ENCODE results near the gene LMAN1L. TPM values are rescaled to one million over a fixed set of nuclear protein-coding genes. Genes with fewer than 3 reads are reported as not detected.
A peak's percentile ranks its signal among the peaks of the same experiment; 100 is the strongest.

LMAN1L gene
- polyA plus RNA-seq, 1 donor from 2014 or later, result not detected

GRCh38 chr15:74780523-74781430 is 31.9 kb upstream of the LMAN1L start:
- H3K27ac ChIP-seq (ENCODE audit: low read length), result peak overlapping the region; percentile 47
- H3K4me3 ChIP-seq (ENCODE audit: low read length), result peak overlapping the region; percentile 68
- H4K20me1 ChIP-seq (ENCODE audit: insufficient read depth), result peaks cover 5% of the 10 kb centered on the region
- TF ChIP-seq POLR2AphosphoS5 (IDR thresholded peaks at IDR 0.05), result no peak
- TF ChIP-seq EP300 (conservative IDR thresholded peaks at IDR 0.05; ENCODE audit: poor library complexity, severe bottlenecking), result no peak
- no peak for TF ChIP-seq REST (IDR thresholded peaks at IDR 0.05; ENCODE audit: borderline replicate concordance)
- no peak for TF ChIP-seq CTCF (IDR thresholded peaks at IDR 0.05; ENCODE audit: poor library complexity, severe bottlenecking)
- no peak for TF ChIP-seq SMC3 (conservative IDR thresholded peaks at IDR 0.05; ENCODE audit: poor library complexity)
- no peak for TF ChIP-seq RAD21 (conservative IDR thresholded peaks at IDR 0.05)
- no peak for TF ChIP-seq EZH2 (IDR thresholded peaks at IDR 0.05; ENCODE audit: borderline replicate concordance, insufficient read depth, low read length, poor library complexity, severe bottlenecking)
- TF ChIP-seq TAF1 (IDR thresholded peaks at IDR 0.05; ENCODE audit: low read depth), result no peak
- TF ChIP-seq MXI1 (conservative IDR thresholded peaks at IDR 0.05; ENCODE audit: poor library complexity, severe bottlenecking), result no peak
- H3K27me3 ChIP-seq (ENCODE audit: insufficient read depth, low read depth, low read length), result no peaks in the 10 kb centered on the region
- peak overlapping the region; percentile 52 for H2AFZ ChIP-seq (ENCODE audit: low read depth, low read length)
- peak overlapping the region; percentile 52 for H3K4me2 ChIP-seq (ENCODE audit: low read length)
- H3K9me3 ChIP-seq (ENCODE audit: low read length), result no peaks in the 10 kb centered on the region
- no peaks in the 10 kb centered on the region for H3F3A ChIP-seq (ENCODE audit: insufficient read depth, low read length, poor library complexity, severe bottlenecking)
- no peaks in the 10 kb centered on the region for H3K9me2 ChIP-seq (ENCODE audit: insufficient read depth, low read length)
- no peaks in the 10 kb centered on the region for H3K36me3 ChIP-seq (ENCODE audit: insufficient read depth, low read length)
- peak overlapping the region; percentile 72 for H3K9ac ChIP-seq (ENCODE audit: low read length)
- H3K79me2 ChIP-seq (replicated peaks; ENCODE audit: insufficient read depth, low read length), result peaks cover 31% of the 10 kb centered on the region

- H3K9me3 ChIP-seq (ENCODE audit: low read length), result no peaks in the 10 kb centered on the region
- TF ChIP-seq REST (IDR thresholded peaks at IDR 0.05; ENCODE audit: borderline replicate concordance), result peak; percentile 86
- peak; percentile 89 for TF ChIP-seq POLR2AphosphoS5 (IDR thresholded peaks at IDR 0.05)
- peak; percentile 45 for TF ChIP-seq RAD21 (conservative IDR thresholded peaks at IDR 0.05)
- peak; percentile 59 for TF ChIP-seq MXI1 (conservative IDR thresholded peaks at IDR 0.05; ENCODE audit: poor library complexity, severe bottlenecking)
- TF ChIP-seq CTCF (IDR thresholded peaks at IDR 0.05; ENCODE audit: poor library complexity, severe bottlenecking), result peak; percentile 75
- TF ChIP-seq TAF1 (IDR thresholded peaks at IDR 0.05; ENCODE audit: low read depth), result no peak
- TF ChIP-seq EP300 (conservative IDR thresholded peaks at IDR 0.05; ENCODE audit: poor library complexity, severe bottlenecking), result no peak
- peak; percentile 58 for TF ChIP-seq SMC3 (conservative IDR thresholded peaks at IDR 0.05; ENCODE audit: poor library complexity)
- TF ChIP-seq EZH2 (IDR thresholded peaks at IDR 0.05; ENCODE audit: borderline replicate concordance, insufficient read depth, low read length, poor library complexity, severe bottlenecking), result no peak
- H3K9ac ChIP-seq (ENCODE audit: low read length), result peak within 1 kb of the TSS; percentile 81
- H3K36me3 ChIP-seq (ENCODE audit: insufficient read depth, low read length), result no peaks in the 10 kb centered on the region
- H3F3A ChIP-seq (ENCODE audit: insufficient read depth, low read length, poor library complexity, severe bottlenecking), result no peaks in the 10 kb centered on the region
- H3K27ac ChIP-seq (ENCODE audit: low read length), result peak within 1 kb of the TSS; percentile 47
- H3K4me2 ChIP-seq (ENCODE audit: low read length), result peak within 1 kb of the TSS; percentile 94
- H3K79me2 ChIP-seq (replicated peaks; ENCODE audit: insufficient read depth, low read length), result peaks cover 31% of the 10 kb centered on the region
- H3K9me2 ChIP-seq (ENCODE audit: insufficient read depth, low read length), result no peaks in the 10 kb centered on the region
- peak within 1 kb of the TSS; percentile 52 for H2AFZ ChIP-seq (ENCODE audit: low read depth, low read length)
- H3K27me3 ChIP-seq (ENCODE audit: insufficient read depth, low read depth, low read length), result no peaks in the 10 kb centered on the region
- H4K20me1 ChIP-seq (ENCODE audit: insufficient read depth), result peaks cover 5% of the 10 kb centered on the region
- peak within 1 kb of the TSS; percentile 73 for H3K4me3 ChIP-seq (ENCODE audit: low read length)
Observed at GRCh38 chr15:74781431-74782258, 31.0 kb upstream of the LMAN1L start, which contains the start of gene CSK. TSS of gene CSK (plus strand) at chr15:74782080. CDS start at chr15:74798298, 16,218 bp downstream.

All from neural cell (in vitro differentiated cells).